SK-N-SH treated with all-trans-retinoic acid at 6 μM for 48 hours (cell line): ENCODE measurements around the gene INS.

Source experiments
- ATAC-seq: fragments of 200-7000 bp; cut with Tn5 transposase; 3 replicates; pipeline ENCODE4 v1.9.1; 2020; ENCODE audit warnings: mild to moderate bottlenecking, moderate library complexity
- ARNTL ChIP-seq: fragments of 450-650 bp; formaldehyde crosslinking; IDR thresholded peaks from 2 replicates; pipeline ENCODE4 v1.5.0; 2020; ENCODE audit warnings: low read depth, mild to moderate bottlenecking, moderate library complexity, borderline replicate concordance
- BACH2 ChIP-seq: fragments of 250-450 bp; sonication (Bioruptor Pico); IDR thresholded peaks from 2 replicates; pipeline ENCODE4 v1.9.0; 2021; ENCODE audit warnings: mild to moderate bottlenecking, borderline replicate concordance
- CREB5 ChIP-seq: fragments of 250-450 bp; sonication (Bioruptor Pico); IDR thresholded peaks from 2 replicates; pipeline ENCODE4 v1.5.1; 2020; ENCODE audit warnings: low read depth, mild to moderate bottlenecking, moderate library complexity
- CSDC2 ChIP-seq: fragments of 250-450 bp; sonication (Bioruptor Pico); IDR thresholded peaks from 2 replicates; pipeline ENCODE4 v1.5.0; 2020; ENCODE audit warnings: mild to moderate bottlenecking, moderate library complexity
- CSRNP3 ChIP-seq: fragments of 250-450 bp; sonication (Bioruptor Pico); IDR thresholded peaks from 2 replicates; pipeline ENCODE4 v1.5.1; 2021; ENCODE audit warnings: mild to moderate bottlenecking, moderate library complexity
- GLIS3 ChIP-seq: fragments of 250-450 bp; sonication (Bioruptor Pico); IDR thresholded peaks from 2 replicates; pipeline ENCODE4 v1.5.0; 2020; ENCODE audit warnings: mild to moderate bottlenecking, moderate library complexity
- ISL1 ChIP-seq: fragments of 250-450 bp; sonication (Bioruptor Pico); IDR thresholded peaks from 2 replicates; pipeline ENCODE4 v2.1.2; 2022; ENCODE audit warnings: mild to moderate bottlenecking, moderate library complexity
- OSR1 ChIP-seq: fragments of 250-450 bp; sonication (Bioruptor Pico); IDR thresholded peaks from 2 replicates; pipeline ENCODE4 v1.8.0; 2022; ENCODE audit warnings: moderate library complexity, mild to moderate bottlenecking, inconsistent platforms
- PATZ1 ChIP-seq: fragments of 250-450 bp; sonication (Bioruptor Pico); IDR thresholded peaks from 2 replicates; pipeline ENCODE4 v1.8.0; 2020; ENCODE audit warnings: mild to moderate bottlenecking, moderate library complexity, borderline replicate concordance
- POU6F1 ChIP-seq: fragments of 250-450 bp; sonication (Bioruptor Pico); IDR thresholded peaks from 2 replicates; pipeline ENCODE4 v1.8.0; 2021; ENCODE audit warnings: low read depth, mild to moderate bottlenecking, moderate library complexity, borderline replicate concordance
- PPARA ChIP-seq: fragments of 250-450 bp; sonication (Bioruptor Pico); IDR thresholded peaks from 2 replicates; pipeline ENCODE4 v1.5.0; 2020; ENCODE audit warnings: mild to moderate bottlenecking, borderline replicate concordance
- SNAI2 ChIP-seq: fragments of 250-450 bp; sonication (Bioruptor Pico); IDR thresholded peaks from 2 replicates; pipeline ENCODE4 v1.5.0; 2020; ENCODE audit warnings: mild to moderate bottlenecking, moderate library complexity
- TCF4 ChIP-seq: fragments of 250-450 bp; sonication (Bioruptor Pico); IDR thresholded peaks from 2 replicates; pipeline ENCODE4 v1.8.0; 2021; ENCODE audit warnings: mild to moderate bottlenecking, moderate library complexity, borderline replicate concordance
- TSHZ2 ChIP-seq: fragments of 250-450 bp; sonication (Bioruptor Pico); IDR thresholded peaks from 2 replicates; pipeline ENCODE4 v1.5.0; 2020; ENCODE audit warnings: mild to moderate bottlenecking, moderate library complexity
- ZC3H10 ChIP-seq: fragments of 250-450 bp; sonication (Bioruptor Pico); IDR thresholded peaks from 2 replicates; pipeline ENCODE4 v1.5.1; 2021; ENCODE audit warnings: mild to moderate bottlenecking, moderate library complexity
- ZFP3 ChIP-seq: fragments of 250-450 bp; sonication (Bioruptor Pico); IDR thresholded peaks from 2 replicates; pipeline ENCODE4 v1.5.0; 2020; ENCODE audit warnings: mild to moderate bottlenecking, moderate library complexity
- ZNF565 ChIP-seq: fragments of 450-650 bp; formaldehyde crosslinking; conservative IDR thresholded peaks from 2 replicates; pipeline ENCODE4 v1.5.0; 2020; ENCODE audit warnings: low read depth, mild to moderate bottlenecking, moderate library complexity
- ZNF8 ChIP-seq: fragments of 450-650 bp; formaldehyde crosslinking; IDR thresholded peaks from 2 replicates; pipeline ENCODE4 v1.5.0; 2020; ENCODE audit warnings: mild to moderate bottlenecking, moderate library complexity

The INS gene

GRCh38 chr11:2154889-2155288 lies 6.1 kb downstream of the INS start (continued):
- TF ChIP-seq CSRNP3 (CRISPR knock-in tag) (no peak), ZNF565 (CRISPR knock-in tag) (no peak), ZNF8 (no peak), BACH2 (CRISPR knock-in tag) (no peak), TCF4 (CRISPR knock-in tag) (no peak)

- no peak for ATAC-seq
- no peak for TF ChIP-seq CSRNP3 (CRISPR knock-in tag)
- TF ChIP-seq OSR1 (CRISPR knock-in tag): no peak
- no peak for TF ChIP-seq CSDC2 (CRISPR knock-in tag)
- TF ChIP-seq POU6F1 (CRISPR knock-in tag): no peak
- TF ChIP-seq ZNF8: no peak
- no peak for TF ChIP-seq ZFP3 (CRISPR knock-in tag)
- TF ChIP-seq ISL1 (CRISPR knock-in tag): no peak
Observed at GRCh38 chr11:2154195-2154585, 6.8 kb downstream of the INS start.

GRCh38 chr11:2153581-2154194 lies 7.3 kb downstream of the INS start:
- TF ChIP-seq TSHZ2 (CRISPR knock-in tag): no peak
- no peak for TF ChIP-seq OSR1 (CRISPR knock-in tag)
- TF ChIP-seq ARNTL (CRISPR knock-in tag): no peak
- no peak for TF ChIP-seq BACH2 (CRISPR knock-in tag)
- no peak for TF ChIP-seq TCF4 (CRISPR knock-in tag)
- TF ChIP-seq SNAI2: no peak
- no peak for TF ChIP-seq GLIS3 (CRISPR knock-in tag)
- no peak for TF ChIP-seq PATZ1 (CRISPR knock-in tag)
- no peak for TF ChIP-seq CSDC2 (CRISPR knock-in tag)
- no peak for TF ChIP-seq POU6F1 (CRISPR knock-in tag)
- no peak for TF ChIP-seq ZFP3 (CRISPR knock-in tag)
- no peak for TF ChIP-seq PPARA (CRISPR knock-in tag)
- no peak for TF ChIP-seq CREB5 (CRISPR knock-in tag)
- TF ChIP-seq ISL1 (CRISPR knock-in tag): no peak
- no peak for TF ChIP-seq ZC3H10 (CRISPR knock-in tag)
- no peak for ATAC-seq
